SU-DHL-6 (cell line): ENCODE data around the gene FOXJ2.

ENCODE experiments used
- CTCF ChIP-seq: fragments of 200-600 bp; sonication (generic); IDR thresholded peaks from one replicate; pipeline ENCODE4 v1.5.1; 2017; ENCODE audit warnings: antibody characterized with exemption, mild to moderate bottlenecking, low read length, moderate library complexity; ENCODE audit not compliant: insufficient read depth, poor library complexity, severe bottlenecking
- EZH2phosphoT487 ChIP-seq: fragments of 200-600 bp; sonication (generic), shearing (Covaris generic); conservative IDR thresholded peaks from 2 replicates; pipeline ENCODE4 v1.6.1; 2018; ENCODE audit warnings: mild to moderate bottlenecking, antibody characterized with exemption, low read length, moderate library complexity, mixed read lengths

GRCh38 chr12:8037947-8038346 is 5.4 kb downstream of the FOXJ2 start:
- no peak for TF ChIP-seq CTCF
- TF ChIP-seq EZH2phosphoT487 = no peak
